Breast epithelium (tissue), 4 donors: ENCODE data around the gene AMBN. TPM values are rescaled to one million over a fixed set of nuclear protein-coding genes. Genes with fewer than 3 reads are reported as not detected.

ENCODE experiments used
- DNase-seq, 2 donors: peaks; one replicate each; pipeline ENCODE4 v3.0.0-alpha.2; 2019; ENCODE audit warnings: low spot score in 2 of 2
- H3K27ac ChIP-seq, 2 donors: fragments of 200-600 bp; sonication (generic) in 1 of 2; one replicate each; pipeline ENCODE4 v1.5.1; 2016 to 2019; ENCODE audit warnings: mild to moderate bottlenecking in 1 of 2
- H3K27me3 ChIP-seq, 2 donors: fragments of 200-600 bp; sonication (generic) in 1 of 2; one replicate each; pipeline versions ENCODE4 v1.5.1 to v1.6.0; 2017 to 2019; ENCODE audit warnings: control low read depth in 1 of 2, mild to moderate bottlenecking in 1 of 2
- H3K36me3 ChIP-seq: fragments of 200-600 bp; one replicate; pipeline ENCODE4 v1.5.1; 2019
- H3K4me1 ChIP-seq, 2 donors: fragments of 200-600 bp; sonication (generic); one replicate each; pipeline ENCODE4 v1.5.1; 2016 to 2019; ENCODE audit warnings: control low read depth in 1 of 2
- H3K4me3 ChIP-seq, 3 donors: fragments of 200-600 bp; sonication (generic); 1 replicate in 2 of 3; 2 replicates in 1 of 3; pipeline ENCODE4 v1.5.1; 2016 to 2019; ENCODE audit warnings: mild to moderate bottlenecking in 3 of 3, moderate library complexity in 2 of 3
- H3K9me3 ChIP-seq, 2 donors: fragments of 200-600 bp; sonication (generic) in 1 of 2; one replicate each; pipeline ENCODE4 v1.5.1; 2016 to 2019; ENCODE audit warnings: control low read depth in 1 of 2
- CTCF ChIP-seq, 3 donors: fragments of 450-650 bp; IDR thresholded peaks; one replicate each; pipeline ENCODE4 v1.5.1; 2016 to 2017; ENCODE audit warnings: antibody characterized with exemption in 3 of 3, mild to moderate bottlenecking in 3 of 3, moderate library complexity in 3 of 3
- POLR2A ChIP-seq: fragments of 450-650 bp; IDR thresholded peaks from one replicate; pipeline ENCODE4 v1.6.1; 2016; ENCODE audit warnings: antibody characterized with exemption, mild to moderate bottlenecking, moderate library complexity
- POLR2AphosphoS5 ChIP-seq, 3 donors: sonication (generic); formaldehyde crosslinking; IDR thresholded peaks; one replicate each; pipeline ENCODE4 v1.6.1; 2017; ENCODE audit warnings: antibody characterized with exemption in 3 of 3
- intact Hi-C: fragments of 100-400 bp; cut with DNase I; formaldehyde crosslinking; loops from one replicate; pipeline ENCODE4 v1.15.1; 2023; ENCODE audit warnings: low total_unique reads
- total RNA-seq, 3 donors: library from RNA; depleted of rRNA; stranded (reverse); fragments of >200 nt; gene quantifications; one replicate each; pipeline ENCODE4 v1.1.0, GENCODE V29; 2016

AMBN gene
- total RNA-seq, 3 donors from 2014 or later = not detected

GRCh38 chr4:70606459-70606858 is 14.4 kb downstream of the AMBN start:
- no peak for TF ChIP-seq POLR2A
- TF ChIP-seq POLR2AphosphoS5 (IDR thresholded peaks at IDR 0.05) = no peak
- TF ChIP-seq CTCF (IDR thresholded peaks at IDR 0.05) = no peak
- Histone ChIP-seq H3K27me3 (no peaks in the 10 kb centered on the region), H3K4me3 (no peak overlapping the region), H3K27ac (no peak overlapping the region), H3K9me3 (no peaks in the 10 kb centered on the region), H3K36me3 (no peaks in the 10 kb centered on the region), H3K4me1 (no peaks in the 10 kb centered on the region)
- intact Hi-C loops = no loop called here
- DNase-seq = no peak

- Histone ChIP-seq H3K4me1 (no peaks in the 10 kb centered on the region), H3K27ac (no peak overlapping the region), H3K36me3 (no peaks in the 10 kb centered on the region), H3K9me3 (no peaks in the 10 kb centered on the region), H3K4me3 (no peak overlapping the region), H3K27me3 (no peaks in the 10 kb centered on the region)
- intact Hi-C loops = no loop called here
- DNase-seq = no peak
- TF ChIP-seq CTCF (IDR thresholded peaks at IDR 0.05) = no peak
- no peak for TF ChIP-seq POLR2AphosphoS5 (IDR thresholded peaks at IDR 0.05)
- no peak for TF ChIP-seq POLR2A
Observed at GRCh38 chr4:70607334-70607853, 15.3 kb downstream of the AMBN start.

DNA sequence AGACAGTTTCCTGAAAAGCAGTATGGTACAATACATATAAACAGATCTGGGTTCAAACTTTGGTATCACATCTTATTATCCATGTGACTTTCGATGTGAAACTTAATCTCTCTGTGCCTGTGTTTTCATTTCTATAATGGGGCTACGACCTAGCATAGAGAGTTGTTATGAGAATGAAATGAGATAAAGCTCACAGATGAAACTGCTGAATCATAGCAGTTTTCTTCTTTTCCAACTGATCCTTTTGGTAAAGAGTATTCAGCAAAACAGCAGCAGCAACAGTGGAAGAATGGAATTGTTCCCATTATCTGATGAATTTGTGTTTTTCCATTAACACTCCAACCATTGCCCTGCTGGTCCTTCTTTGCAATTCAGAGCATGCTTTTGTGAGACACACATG is 16.3 kb downstream of the AMBN start:
- DNase-seq = no peak
- Histone ChIP-seq H3K4me1 (no peaks in the 10 kb centered on the region), H3K36me3 (no peaks in the 10 kb centered on the region), H3K9me3 (no peaks in the 10 kb centered on the region), H3K27me3 (no peaks in the 10 kb centered on the region), H3K4me3 (no peak overlapping the region), H3K27ac (no peak overlapping the region)
- intact Hi-C loops = no loop called here
- TF ChIP-seq CTCF (IDR thresholded peaks at IDR 0.05) (no peak), POLR2AphosphoS5 (IDR thresholded peaks at IDR 0.05) (no peak), POLR2A (no peak)

DNA sequence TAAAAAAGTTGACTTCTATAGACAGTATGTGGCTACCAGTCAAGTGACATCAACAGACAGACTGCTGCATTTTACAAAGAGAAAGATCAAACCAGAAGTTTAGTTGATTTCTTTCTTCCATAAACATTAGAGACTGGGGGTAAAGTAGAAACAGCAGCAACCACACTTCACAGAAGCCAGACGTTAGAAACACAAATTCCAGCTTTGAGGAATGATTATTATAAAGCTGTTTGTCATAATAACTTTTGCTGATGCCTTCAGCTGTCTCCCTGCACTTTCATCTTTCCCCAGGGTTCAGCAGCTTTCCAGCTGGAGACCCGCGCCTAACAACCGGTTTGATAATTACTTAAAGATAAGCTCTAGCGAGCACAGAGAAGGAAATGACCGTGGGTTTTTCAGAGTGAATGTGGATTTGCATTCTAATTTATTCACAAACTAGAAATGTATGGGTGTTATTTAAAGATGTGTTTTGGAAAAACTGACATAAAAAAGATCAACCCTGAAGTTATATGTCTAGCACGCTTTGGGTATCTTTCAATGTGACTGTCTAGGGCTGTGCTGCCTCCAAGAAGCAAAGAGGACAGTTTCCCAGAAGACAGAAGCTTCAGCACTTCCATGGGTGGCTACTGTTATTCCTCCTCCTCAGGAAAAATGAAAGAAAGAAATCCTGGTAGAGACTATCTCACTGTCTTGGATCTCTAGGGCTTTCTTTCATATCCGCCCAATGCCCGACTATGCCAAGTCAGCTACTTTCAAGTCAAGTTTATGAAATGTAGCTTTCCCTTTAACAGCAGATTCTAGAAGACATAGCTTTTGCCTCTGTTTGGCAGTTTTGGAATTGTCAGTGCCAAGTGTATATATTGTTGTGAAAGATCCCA is 21.5 kb downstream of the AMBN start:
- DNase-seq = no peak
- Histone ChIP-seq H3K36me3 (no peaks in the 10 kb centered on the region), H3K9me3 (no peaks in the 10 kb centered on the region), H3K4me3 (peak overlapping the region in 2 of 3 donors; percentile 9 to 32), H3K4me1 (no peaks in the 10 kb centered on the region), H3K27ac (no peak overlapping the region), H3K27me3 (no peaks in the 10 kb centered on the region)
- intact Hi-C loops = no loop called here
- no peak for TF ChIP-seq POLR2AphosphoS5 (IDR thresholded peaks at IDR 0.05)
- TF ChIP-seq POLR2A = no peak
- no peak for TF ChIP-seq CTCF (IDR thresholded peaks at IDR 0.05)

DNA sequence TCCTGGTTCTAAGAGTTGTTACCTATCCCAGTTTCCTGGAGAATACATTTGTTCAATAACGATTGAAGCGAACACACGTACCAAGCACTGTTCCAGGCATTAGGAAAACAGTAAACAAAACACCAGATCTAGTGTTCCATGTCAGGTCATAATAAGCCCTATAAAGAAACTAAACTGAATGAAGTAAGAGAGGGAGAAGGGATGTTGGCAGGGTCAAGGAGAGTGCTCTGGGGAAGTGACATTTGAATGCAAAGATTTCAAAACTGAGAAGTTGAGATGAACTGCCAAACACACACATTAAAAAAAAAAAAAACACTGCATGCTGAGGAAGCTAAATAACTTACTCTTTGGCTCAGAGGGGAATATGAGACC is 22.1 kb downstream of the AMBN start:
- no peak overlapping the region for H3K27ac ChIP-seq
- intact Hi-C loops = no loop called here
- peak overlapping the region in 2 of 3 donors; percentile 9 to 32 for H3K4me3 ChIP-seq
- H3K27me3 ChIP-seq = no peaks in the 10 kb centered on the region
- H3K4me1 ChIP-seq = no peaks in the 10 kb centered on the region
- no peak for TF ChIP-seq POLR2A
- no peaks in the 10 kb centered on the region for H3K36me3 ChIP-seq
- no peaks in the 10 kb centered on the region for H3K9me3 ChIP-seq
- DNase-seq = no peak
